Occipital lobe (tissue), 2 donors: ENCODE data around the gene CEP170B. TPM values are rescaled to one million over a fixed set of nuclear protein-coding genes. Genes with fewer than 3 reads are reported as not detected.
"Not testable (repeated sequence)": the region's sequence is repeated elsewhere in the genome, so short reads cannot be mapped to it uniquely, and the experiment has no call there.

Experiments used
- DNase-seq: peaks from one replicate; lab custom pipeline; 2025; lab: John Stamatoyannopoulos, UW
- total RNA-seq: library from RNA; depleted of rRNA; stranded (reverse); fragments of >200 nt; gene quantifications from one replicate; pipeline ENCODE4 v1.2.3, GENCODE V29; 2014

The CEP170B gene
- total RNA-seq, 1 donor from 2014 or later, result 22.8 TPM

DNA sequence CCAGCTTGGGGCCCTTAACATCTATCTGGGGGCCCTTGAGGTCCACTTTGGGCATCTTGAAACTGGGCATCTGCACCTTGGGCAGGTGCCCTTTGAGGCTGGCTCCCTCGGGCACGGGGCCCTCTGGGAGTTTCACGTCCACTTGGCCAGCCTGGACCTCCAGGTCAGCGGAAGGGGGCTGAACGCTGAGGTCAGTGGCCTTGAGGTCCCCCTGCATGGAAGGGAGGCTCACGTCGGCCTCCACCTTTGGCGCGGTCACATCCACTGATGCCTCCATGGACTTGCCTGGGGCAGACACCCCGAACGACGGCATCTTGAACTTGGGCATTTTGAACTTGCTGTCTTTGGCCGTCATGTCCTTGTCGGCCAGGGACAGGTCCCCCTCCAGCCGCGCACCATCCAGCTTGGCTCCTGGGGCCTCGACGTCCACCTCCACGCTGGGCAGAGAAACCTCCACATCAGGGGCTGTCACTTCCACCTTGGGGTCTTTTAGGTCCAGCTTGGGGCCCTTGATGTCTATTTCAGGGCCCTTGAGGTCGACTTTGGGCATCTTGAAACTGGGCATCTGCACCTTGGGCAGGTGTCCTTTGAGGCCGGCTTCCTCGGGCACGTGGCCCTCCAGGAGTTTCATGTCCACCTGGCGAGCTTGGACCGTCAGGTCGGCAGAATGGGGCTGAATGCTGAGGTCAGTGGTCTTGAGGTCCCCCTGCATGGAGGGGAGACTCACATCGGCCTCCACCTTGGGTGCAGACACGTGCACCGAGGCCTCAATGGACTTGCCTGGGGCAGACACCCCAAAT, 78.3 kb downstream of the CEP170B start:
- DNase-seq, result not testable (repeated sequence)

DNA sequence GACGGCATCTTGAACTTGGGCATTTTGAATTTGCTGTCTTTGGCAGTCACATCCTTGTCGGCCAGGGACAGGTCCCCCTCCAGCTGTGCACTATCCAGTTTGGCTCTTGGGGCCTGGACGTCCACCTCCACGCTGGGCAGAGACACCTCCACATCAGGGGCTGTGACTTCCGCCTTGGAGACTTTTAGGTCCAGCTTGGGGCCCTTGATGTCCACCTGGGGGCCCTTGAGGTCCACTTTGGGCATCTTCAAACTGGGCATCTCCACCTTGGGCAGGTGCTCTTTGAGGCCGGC, 78.9 kb downstream of the CEP170B start:
- DNase-seq, result not testable (repeated sequence)

DNA sequence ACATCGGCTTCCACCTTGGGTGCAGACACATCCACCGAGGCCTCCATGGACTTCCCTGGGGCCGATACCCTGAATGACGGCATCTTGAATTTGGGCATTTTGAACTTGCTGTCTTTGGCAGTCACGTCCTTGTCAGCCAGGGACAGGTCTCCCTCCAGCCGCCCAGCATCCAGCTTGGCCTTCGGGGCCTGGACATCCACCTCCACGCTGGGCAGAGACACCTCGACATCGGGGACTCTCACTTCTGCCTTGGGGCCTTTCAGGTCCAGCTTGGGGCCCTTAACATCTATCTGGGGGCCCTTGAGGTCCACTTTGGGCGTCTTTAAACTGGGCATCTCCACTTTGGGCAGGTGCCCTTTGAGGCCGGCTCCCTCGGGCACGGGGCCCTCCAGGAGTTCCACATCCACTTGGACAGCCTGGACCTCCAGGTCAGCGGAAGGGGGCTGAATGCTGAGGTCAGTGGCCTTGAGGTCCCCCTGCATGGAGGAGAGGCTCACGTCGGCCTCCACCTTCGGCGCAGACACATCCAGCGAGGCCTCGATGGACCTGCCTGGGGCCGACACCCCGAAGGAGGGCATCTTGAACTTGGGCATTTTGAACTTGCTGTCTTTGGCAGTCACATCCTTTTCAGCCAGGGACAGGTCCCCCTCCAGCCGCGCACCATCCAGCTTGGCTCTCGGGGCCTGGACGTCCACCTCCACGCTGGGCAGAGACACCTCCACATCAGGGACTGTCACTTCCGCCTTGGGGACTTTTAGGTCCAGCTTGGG, 79.6 kb downstream of the CEP170B start:
- not testable (repeated sequence) for DNase-seq

DNA sequence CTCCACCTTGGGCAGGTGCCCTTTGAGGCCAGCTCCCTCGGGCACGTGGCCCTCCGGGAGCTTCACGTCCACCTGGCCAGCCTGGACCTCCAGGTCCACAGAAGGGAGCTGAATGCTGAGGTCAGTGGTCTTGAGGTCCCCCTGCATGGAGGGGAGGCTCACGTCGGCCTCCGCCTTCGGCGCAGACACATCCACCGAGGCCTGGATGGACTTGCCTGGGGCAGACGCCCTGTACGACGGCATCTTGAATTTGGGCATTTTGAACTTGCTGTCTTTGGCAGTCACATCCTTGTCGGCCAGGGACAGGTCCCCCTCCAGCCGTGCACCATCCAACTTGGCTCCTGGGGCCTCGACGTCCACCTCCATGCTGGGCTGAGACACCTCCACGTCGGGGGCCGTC, 80.2 kb downstream of the CEP170B start:
- DNase-seq, result not testable (repeated sequence)

Other genes starting within 250 kb of the CEP170B start
- 8.4 TPM for gene INF2, start 175.7 kb upstream of the CEP170B start, total RNA-seq
- 4.8 TPM for gene ADSS1, start 141.0 kb upstream of the CEP170B start, total RNA-seq
- 21.2 TPM for gene SIVA1, start 112.1 kb upstream of the CEP170B start, total RNA-seq
- 102 TPM for gene AKT1, start 69.5 kb upstream of the CEP170B start, total RNA-seq
- 0.94 TPM for gene ZBTB42, start 64.2 kb upstream of the CEP170B start, total RNA-seq
- gene PLD4, start 59.6 kb downstream of the CEP170B start, total RNA-seq, result 5.8 TPM
- gene AHNAK2, start 113.1 kb downstream of the CEP170B start, total RNA-seq, result 20.6 TPM
- 10.1 TPM for gene CLBA1, start 120.5 kb downstream of the CEP170B start, total RNA-seq
- gene CDCA4, start 155.8 kb downstream of the CEP170B start, total RNA-seq, result 11.1 TPM
- gene GPR132, start 200.2 kb downstream of the CEP170B start, total RNA-seq, result 0.94 TPM